GM18873 (cell line): Measurements from ENCODE around the gene PHF23.

Source experiments
- ATAC-seq: cut with Tn5 transposase; IDR thresholded peaks from one replicate; pipeline ENCODE4 v1.9.1; 2021; ENCODE audit warnings: mild to moderate bottlenecking, moderate library complexity, moderate number of reproducible peaks; ENCODE audit not compliant: unreplicated experiment, low FRiP score

PHF23 gene

DNA sequence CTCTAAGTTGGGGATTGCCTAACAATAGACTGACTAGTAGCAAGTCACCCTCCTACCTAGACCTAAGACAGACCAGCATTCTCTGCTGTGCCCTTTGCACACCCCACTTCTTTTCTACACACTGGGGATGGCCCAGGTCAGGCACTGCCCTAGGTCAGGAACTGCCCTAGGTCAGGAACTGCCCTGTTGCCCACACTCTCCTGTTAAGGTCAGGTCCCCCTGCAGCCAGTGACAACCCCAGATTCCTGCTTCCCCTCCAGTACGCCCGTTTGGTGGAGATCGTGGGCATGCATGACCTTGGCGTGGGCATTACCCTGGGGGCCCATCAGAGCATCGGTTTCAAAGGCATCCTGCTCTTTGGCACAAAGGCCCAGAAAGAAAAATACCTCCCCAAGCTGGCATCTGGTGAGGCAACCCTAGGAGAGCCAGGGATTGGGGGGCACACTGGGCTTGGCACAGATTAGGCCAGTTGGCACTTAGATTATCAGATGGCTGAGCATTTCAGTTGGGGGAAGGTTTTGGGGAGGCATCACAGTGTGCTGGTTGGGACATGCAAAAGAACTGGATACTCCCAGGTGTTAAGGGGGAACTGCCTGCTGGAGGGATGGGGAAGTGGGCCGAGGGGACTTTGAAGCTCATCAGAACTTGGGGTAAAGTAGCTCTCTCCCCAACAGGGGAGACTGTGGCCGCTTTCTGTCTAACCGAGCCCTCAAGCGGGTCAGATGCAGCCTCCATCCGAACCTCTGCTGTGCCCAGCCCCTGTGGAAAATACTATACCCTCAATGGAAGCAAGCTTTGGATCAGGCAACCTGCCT is 17.8 kb downstream of the PHF23 start:
- ATAC-seq: no peak

DNA sequence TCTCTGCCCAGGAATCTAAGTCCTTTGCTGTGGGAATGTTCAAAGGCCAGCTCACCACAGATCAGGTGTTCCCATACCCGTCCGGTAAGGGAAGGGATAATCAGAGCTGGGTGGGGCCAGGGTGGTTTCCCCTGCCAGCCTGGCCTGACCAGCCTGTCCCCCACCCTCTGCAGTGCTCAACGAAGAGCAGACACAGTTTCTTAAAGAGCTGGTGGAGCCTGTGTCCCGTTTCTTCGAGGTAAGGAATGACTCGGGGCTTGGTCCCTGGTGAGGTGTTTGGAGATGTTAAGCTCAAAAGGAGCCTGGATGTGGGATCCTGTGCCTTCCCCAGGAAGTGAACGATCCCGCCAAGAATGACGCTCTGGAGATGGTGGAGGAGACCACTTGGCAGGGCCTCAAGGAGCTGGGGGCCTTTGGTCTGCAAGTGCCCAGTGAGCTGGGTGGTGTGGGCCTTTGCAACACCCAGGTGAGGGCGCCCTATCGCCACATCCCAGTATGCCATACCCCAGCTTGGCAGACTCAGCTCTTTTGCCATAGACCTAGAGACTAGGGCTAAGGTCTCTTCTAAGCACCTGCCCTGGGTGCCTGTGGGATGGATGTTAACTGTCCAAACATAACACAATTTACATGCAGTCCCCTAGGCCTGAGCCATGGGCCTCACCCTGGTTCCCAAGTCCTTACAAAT is 18.5 kb downstream of the PHF23 start:
- ATAC-seq: no peak

DNA sequence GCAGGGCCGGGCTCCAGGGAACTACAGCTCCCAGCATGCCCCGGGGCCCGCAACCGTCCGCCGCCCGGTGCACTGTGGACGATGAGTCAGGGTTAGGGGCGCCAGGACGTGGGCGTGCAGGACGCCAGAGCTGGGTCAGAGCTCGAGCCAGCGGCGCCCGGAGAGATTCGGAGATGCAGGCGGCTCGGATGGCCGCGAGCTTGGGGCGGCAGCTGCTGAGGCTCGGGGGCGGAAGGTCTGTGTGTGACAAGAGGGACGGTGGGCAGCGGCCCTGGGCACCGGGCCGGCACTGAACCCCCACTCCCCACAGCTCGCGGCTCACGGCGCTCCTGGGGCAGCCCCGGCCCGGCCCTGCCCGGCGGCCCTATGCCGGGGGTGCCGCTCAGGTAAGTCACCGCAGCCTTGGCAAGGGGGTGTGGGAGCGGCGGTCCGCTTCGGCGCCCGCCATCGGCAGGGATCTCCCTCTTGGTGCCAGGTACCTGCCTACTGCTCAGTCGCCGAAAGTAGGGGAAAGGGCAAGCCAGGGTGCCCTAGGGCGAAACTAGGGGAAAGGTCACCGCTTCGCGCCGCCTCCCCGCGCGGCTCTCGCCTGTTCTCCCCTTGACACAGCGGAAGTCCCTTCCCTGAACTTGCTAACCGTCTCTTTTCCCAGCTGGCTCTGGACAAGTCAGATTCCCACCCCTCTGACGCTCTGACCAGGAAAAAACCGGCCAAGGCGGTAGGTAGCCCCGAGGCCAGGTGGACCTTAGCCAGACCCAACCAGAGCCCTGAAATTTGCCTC is 19.3 kb downstream of the PHF23 start, which contains the start of the genes ACADVL and DLG4:
TSS of gene ACADVL (plus strand) at position 127 of the 781 bp plus-strand sequence. CDS start at position 174, 47 bp downstream.
TSS of gene DLG4 (minus strand) at position 25 of the 781 bp plus-strand sequence.
- no peak for ATAC-seq

- no peak for ATAC-seq
Observed at GRCh38 chr17:7219229-7219811, 19.9 kb downstream of the PHF23 start.

DNA sequence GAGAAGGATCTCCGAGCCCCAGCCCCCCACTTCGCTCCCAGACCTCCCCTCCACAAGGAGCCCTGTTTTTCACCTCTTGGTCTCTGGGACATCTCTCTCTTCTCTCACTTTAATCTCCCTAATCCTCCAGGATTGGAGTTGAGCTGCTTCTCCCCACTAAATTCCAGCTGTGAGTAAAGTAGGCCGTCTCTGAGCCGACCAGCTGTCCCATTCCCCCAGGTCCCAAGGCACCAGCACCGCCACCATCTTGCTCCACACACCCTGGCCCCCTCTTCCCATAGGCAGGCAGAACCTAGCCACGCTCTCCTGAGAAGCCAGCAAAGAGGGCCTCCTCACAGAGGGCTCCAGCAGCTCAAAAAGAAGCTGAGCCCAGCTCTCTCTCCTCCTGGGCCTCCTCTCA is 20.5 kb downstream of the PHF23 start:
- ATAC-seq: no peak

DNA sequence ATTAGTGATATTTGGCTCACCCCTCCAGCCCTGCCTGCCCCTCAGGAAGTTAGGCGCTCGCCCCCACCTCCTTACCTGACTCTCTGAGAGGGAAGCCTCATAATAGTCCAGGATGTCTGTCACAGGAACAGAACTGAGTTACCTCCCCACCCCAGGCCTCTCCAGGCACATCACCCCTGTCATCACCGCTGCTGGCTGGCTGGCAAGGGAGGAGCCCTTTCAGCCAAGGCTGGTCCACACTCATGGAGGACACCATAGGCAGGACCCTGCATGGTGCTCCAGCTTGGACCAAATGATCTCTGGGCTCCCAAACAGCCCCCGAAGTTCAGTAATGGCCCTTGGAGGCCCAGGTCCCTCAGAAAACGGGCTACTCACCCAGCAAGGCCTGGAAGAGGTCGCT is 21.1 kb downstream of the PHF23 start:
- no peak for ATAC-seq

- no peak for ATAC-seq
Observed at GRCh38 chr17:7217113-7217987, 21.9 kb downstream of the PHF23 start.

DNA sequence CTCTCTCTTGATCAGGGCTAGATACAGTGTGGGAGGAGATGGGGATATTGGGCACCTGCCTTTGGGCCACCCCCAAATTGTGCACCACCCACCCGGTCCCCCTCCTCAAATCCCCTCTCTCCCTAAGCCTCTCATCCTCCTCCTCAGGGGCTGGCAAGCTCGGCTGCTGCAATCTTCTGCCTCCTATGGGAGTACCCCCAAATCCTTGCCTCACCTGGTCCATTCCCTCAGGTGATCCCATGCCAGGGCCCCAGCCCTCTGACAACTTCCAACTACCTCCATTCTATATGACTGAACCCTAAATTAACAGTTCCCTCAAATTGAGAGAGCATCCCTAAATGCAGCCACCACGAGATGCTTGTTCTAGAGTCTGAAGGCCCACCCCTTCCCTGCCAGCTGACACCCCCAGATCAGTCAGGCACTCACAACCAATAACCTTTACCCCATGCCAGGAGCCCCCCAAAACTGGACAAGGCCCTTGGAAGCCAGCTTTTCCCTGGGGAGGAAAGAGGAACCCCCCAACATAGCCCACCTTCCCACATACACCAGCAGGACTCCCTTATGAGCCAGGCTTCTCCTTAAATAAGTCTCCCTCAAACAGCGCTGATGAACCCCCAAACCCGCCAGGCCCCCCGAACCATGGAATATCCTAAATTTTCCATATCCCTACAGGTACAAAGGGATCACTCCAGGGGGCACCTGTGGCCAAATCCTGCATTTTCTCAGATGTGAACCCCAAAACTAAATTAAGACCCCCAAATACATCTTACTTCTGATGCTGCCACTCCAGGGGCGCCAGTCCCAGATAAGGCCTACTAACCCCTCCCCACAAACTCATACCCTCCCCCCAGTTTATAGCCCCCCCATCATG is 22.8 kb downstream of the PHF23 start:
- no peak for ATAC-seq

DNA sequence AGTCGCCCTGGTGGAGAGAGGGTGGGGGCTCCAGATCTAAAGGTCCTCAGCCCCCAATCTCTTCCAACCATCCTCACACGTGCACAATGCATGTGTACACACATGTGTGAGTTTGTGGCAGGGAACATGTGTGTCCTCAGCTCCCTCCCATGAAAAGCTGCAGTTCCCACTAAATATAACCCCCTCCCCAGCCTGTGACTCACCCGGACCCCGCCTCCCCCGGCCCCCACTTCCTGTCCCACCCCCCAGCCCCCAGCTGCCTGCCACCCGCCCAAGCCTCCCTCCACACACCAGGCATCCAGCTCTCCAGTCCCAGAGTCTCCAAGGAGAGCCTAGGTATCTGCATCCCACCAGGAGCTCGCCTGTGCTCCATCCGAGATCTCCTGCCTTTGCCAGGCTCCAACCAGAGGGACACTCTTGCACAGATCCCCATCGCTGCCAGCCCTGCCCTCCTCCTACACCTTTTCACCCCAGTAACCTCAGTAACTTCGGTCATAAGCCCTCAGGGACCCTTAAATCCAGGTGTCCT is 23.5 kb downstream of the PHF23 start:
- no peak for ATAC-seq

- ATAC-seq: no peak
Observed at GRCh38 chr17:7215136-7215638, 24.1 kb downstream of the PHF23 start.

DNA sequence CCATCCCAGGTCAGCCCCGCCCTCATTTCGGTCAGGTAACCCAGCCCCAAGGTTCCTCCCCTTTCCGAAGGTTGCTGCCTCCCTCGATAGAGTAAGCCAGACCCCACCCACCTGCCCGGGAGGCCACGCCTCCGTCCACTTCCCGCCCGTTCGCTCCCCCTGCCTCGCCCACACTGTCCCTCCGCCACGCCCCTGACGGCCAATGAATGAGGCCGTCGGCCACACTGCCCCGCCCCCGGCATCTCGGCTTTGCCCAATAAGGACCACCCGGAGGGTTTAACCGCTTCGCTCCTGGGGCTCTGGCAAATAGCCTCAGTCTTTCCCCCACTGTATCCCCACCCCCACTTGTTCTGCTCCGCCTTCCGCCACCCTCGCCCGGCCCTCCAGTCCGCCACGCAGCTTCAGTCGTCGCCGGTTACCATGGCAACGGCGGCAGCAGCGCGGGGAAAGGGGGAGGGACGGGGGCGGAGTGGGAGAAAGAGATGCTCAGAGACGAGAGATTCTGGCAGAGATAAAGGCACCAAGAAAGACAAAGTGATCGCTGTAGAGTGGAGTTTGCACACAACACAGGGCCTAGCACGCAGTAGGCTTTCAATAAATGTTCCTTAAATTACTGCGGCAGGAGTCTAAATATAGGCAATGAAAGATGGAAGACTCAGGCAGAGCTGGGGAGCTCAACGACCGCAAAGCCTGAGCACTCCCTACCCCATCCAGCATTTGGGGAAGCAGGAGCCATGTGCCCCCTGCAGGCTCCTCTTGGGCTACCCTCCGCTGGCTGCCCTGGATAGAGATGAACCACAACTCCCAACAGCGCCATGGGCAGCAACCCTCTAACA is 24.7 kb downstream of the PHF23 start:
- peak; percentile 65 for ATAC-seq

- no peak for ATAC-seq
Observed at GRCh38 chr17:7213895-7214299, 25.4 kb downstream of the PHF23 start.

GRCh38 chr17:7211491-7212273 is 27.6 kb downstream of the PHF23 start:
- no peak for ATAC-seq

DNA sequence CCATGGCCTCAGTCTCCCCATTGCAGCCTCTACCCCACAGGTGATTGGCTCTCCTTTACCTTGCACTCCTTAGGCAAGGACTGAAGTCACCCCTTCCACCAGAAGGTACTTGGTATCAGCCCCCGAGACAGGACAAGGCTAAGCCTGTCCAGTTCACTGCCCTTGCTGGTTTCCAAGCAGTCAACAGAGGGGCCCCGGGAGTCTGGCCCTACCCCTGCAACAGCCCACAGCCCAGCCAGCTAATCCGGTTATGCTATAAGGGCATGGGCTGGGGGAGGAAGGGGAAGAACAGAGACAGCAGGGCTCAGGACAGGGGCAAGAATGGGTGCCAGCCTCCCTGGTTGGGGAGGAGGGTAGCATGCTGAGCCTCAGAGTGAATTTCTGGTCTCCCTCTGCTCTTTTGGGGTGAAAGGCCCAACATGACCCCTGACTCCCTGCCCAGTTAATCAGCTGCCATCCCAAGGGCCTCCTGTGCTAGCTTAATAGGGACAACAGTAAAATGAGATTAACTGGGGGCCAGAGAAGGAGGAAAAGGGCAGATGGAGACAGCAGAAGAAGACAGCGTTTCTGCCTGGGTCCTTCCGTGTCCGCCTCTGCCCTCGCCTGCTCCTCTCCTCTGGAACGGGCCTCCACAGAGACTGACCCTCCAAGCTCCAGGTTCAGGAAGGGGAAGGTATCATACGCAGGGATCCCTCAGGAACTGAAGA is 30.4 kb downstream of the PHF23 start:
- no peak for ATAC-seq

DNA sequence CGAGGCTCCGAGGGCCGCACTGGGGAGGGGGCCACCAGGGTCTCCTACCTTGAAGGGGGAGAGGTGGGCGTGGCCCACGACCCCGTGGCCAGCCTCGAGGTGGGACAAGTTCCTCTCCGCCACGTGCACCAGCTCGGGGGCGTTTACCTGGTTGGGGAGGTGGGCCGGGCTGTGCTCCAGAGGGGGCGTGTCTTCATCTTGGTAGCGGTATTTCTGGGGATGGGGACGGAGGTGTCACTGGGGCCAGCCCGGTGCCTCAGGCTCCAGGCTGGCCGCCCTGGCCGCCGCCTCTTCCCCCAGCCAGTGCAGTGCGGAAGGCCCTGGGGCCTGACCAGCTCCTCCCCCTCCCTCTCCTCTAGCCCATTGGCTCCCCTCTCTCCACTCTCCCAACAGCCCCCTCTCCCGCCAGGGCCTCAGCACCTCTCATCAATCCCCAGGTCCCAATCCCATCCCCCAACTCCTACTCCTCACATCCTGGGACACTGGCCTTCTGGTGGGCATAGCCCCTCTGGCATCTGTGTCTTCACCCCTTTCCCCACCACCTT is 31.2 kb downstream of the PHF23 start:
- ATAC-seq: no peak
